ENCODE measurements around the gene SPR. TPM values are rescaled to one million over a fixed set of nuclear protein-coding genes. Genes with fewer than 3 reads are reported as not detected.

The SPR gene
- total and polyA plus RNA-seq, 2 of the 13 experiments (the other 11 are each of a cell fraction or from before 2014, with no cell fraction given) = 34.0 to 96.0 TPM

DNA sequence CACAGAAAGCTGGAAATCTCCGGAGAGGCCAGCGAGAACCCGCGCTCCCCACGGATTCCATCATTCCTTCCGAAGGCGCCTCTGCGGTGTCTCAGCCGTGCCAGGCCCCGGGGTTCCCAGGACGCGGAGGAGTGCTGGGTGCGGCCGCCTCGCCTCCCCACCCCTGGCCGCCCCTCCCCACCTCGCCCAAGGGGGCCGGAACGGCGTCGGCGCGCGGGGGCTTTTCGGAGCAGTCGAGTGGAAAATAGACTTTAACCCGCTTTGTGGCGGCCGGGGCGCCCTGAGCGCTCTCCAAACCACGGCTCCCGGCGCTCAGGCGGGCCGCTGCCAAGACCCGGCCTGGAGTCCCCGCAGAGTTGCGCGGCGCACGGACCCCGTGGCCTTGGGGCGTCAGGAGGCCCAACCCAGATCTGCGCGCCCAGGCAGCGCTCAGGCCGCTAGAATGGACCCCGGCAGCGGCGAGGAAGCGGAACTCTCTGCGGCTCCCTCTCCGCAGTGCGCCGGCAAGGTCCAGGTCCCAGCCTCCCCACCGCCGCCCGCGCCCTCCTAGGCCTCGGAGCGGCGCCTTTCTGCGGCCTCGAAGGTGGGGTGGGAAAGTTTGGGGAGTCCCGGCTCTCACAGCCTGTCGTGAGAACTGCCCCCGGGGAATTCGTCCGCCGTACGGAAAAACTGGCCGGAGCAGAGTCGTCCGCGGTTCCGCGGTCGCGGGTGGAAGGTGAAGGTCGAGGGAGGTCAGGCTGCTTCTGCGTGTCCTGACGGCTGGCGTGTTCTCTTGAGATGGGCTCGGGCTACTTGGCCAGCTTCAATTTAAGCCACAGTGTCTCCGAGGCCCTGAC lies 28.9 kb downstream of the SPR start (continued):
- TF ChIP-seq, protein P1, sequence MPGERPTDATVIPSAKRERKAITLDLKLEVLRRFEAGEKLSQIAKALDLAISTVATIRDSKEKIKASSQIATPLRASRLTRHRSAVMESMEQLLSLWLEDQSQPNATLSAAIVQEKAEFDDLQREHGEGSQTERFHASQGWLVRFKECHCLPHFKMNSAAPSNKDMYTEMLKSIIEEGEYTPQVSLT (CRISPR knock-in tag; IDR thresholded peaks at IDR 0.05; ENCODE audit: borderline replicate concordance, low read depth) = no peak
- TF ChIP-seq, protein P2, sequence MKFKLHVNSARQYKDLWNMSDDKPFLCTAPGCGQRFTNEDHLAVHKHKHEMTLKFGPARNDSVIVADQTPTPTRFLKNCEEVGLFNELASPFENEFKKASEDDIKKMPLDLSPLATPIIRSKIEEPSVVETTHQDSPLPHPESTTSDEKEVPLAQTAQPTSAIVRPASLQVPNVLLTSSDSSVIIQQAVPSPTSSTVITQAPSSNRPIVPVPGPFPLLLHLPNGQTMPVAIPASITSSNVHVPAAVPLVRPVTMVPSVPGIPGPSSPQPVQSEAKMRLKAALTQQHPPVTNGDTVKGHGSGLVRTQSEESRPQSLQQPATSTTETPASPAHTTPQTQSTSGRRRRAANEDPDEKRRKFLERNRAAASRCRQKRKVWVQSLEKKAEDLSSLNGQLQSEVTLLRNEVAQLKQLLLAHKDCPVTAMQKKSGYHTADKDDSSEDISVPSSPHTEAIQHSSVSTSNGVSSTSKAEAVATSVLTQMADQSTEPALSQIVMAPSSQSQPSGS (CRISPR knock-in tag; IDR thresholded peaks at IDR 0.05) = no peak
- TF ChIP-seq, protein P3, sequence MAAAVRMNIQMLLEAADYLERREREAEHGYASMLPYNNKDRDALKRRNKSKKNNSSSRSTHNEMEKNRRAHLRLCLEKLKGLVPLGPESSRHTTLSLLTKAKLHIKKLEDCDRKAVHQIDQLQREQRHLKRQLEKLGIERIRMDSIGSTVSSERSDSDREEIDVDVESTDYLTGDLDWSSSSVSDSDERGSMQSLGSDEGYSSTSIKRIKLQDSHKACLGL (CRISPR knock-in tag; IDR thresholded peaks at IDR 0.05) = peak; percentile 85; the same call in 1 of the 2 replicates
- TF ChIP-seq RFXAP (CRISPR knock-in tag; IDR thresholded peaks at IDR 0.05; ENCODE audit: borderline replicate concordance) = no peak; the same call in 1 of the 2 replicates
- TF ChIP-seq, protein P4, sequence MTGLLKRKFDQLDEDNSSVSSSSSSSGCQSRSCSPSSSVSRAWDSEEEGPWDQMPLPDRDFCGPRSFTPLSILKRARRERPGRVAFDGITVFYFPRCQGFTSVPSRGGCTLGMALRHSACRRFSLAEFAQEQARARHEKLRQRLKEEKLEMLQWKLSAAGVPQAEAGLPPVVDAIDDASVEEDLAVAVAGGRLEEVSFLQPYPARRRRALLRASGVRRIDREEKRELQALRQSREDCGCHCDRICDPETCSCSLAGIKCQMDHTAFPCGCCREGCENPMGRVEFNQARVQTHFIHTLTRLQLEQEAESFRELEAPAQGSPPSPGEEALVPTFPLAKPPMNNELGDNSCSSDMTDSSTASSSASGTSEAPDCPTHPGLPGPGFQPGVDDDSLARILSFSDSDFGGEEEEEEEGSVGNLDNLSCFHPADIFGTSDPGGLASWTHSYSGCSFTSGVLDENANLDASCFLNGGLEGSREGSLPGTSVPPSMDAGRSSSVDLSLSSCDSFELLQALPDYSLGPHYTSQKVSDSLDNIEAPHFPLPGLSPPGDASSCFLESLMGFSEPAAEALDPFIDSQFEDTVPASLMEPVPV (CRISPR knock-in tag; IDR thresholded peaks at IDR 0.05) = peak; percentile 95
- TF ChIP-seq ADNP (CRISPR knock-in tag; IDR thresholded peaks at IDR 0.05) = no peak; the same call in 1 of the 2 replicates
- no peak for TF ChIP-seq ZFP90 (CRISPR knock-in tag; IDR thresholded peaks at IDR 0.05; ENCODE audit: borderline replicate concordance)
- peak; percentile 46; the same call in 1 of the 2 replicates for TF ChIP-seq SMAD3 (CRISPR knock-in tag; IDR thresholded peaks at IDR 0.05)
- no peak for TF ChIP-seq MAF1 (CRISPR knock-in tag; IDR thresholded peaks at IDR 0.05; ENCODE audit: borderline replicate concordance)
- peak; percentile 52 for TF ChIP-seq AGO2 (optimal IDR thresholded peaks at IDR 0.05; ENCODE audit: low read depth, low read length)
- peak; percentile 12; the same call in 1 of the 2 replicates for TF ChIP-seq YEATS4 (CRISPR knock-in tag; IDR thresholded peaks at IDR 0.05; ENCODE audit: borderline replicate concordance)
- TF ChIP-seq, protein P5, sequence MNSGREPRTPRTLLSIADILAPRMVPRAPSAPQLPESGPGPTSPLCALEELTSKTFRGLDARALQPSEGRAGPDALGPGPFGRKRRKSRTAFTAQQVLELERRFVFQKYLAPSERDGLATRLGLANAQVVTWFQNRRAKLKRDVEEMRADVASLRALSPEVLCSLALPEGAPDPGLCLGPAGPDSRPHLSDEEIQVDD (CRISPR knock-in tag; IDR thresholded peaks at IDR 0.05; ENCODE audit: borderline replicate concordance) = no peak
- no peak for TF ChIP-seq PHB2 (IDR thresholded peaks at IDR 0.05; ENCODE audit: partially characterized antibody)
- no peak for TF ChIP-seq ZSCAN22 (CRISPR knock-in tag; IDR thresholded peaks at IDR 0.05)
- TF ChIP-seq ZNF792 (CRISPR knock-in tag; IDR thresholded peaks at IDR 0.05) = no peak
- no peak for TF ChIP-seq ZNF891 (CRISPR knock-in tag; IDR thresholded peaks at IDR 0.05)
- no peak for TF ChIP-seq MED13 (CRISPR knock-in tag; IDR thresholded peaks at IDR 0.05)
- no peak for TF ChIP-seq HOXA7 (CRISPR knock-in tag; IDR thresholded peaks at IDR 0.05)
- no peak for TF ChIP-seq NFKBIZ (CRISPR knock-in tag; IDR thresholded peaks at IDR 0.05)
- TF ChIP-seq, protein P6, sequence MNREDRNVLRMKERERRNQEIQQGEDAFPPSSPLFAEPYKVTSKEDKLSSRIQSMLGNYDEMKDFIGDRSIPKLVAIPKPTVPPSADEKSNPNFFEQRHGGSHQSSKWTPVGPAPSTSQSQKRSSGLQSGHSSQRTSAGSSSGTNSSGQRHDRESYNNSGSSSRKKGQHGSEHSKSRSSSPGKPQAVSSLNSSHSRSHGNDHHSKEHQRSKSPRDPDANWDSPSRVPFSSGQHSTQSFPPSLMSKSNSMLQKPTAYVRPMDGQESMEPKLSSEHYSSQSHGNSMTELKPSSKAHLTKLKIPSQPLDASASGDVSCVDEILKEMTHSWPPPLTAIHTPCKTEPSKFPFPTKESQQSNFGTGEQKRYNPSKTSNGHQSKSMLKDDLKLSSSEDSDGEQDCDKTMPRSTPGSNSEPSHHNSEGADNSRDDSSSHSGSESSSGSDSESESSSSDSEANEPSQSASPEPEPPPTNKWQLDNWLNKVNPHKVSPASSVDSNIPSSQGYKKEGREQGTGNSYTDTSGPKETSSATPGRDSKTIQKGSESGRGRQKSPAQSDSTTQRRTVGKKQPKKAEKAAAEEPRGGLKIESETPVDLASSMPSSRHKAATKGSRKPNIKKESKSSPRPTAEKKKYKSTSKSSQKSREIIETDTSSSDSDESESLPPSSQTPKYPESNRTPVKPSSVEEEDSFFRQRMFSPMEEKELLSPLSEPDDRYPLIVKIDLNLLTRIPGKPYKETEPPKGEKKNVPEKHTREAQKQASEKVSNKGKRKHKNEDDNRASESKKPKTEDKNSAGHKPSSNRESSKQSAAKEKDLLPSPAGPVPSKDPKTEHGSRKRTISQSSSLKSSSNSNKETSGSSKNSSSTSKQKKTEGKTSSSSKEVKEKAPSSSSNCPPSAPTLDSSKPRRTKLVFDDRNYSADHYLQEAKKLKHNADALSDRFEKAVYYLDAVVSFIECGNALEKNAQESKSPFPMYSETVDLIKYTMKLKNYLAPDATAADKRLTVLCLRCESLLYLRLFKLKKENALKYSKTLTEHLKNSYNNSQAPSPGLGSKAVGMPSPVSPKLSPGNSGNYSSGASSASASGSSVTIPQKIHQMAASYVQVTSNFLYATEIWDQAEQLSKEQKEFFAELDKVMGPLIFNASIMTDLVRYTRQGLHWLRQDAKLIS (CRISPR knock-in tag; IDR thresholded peaks at IDR 0.05) = no peak
- TF ChIP-seq RARG (CRISPR knock-in tag; IDR thresholded peaks at IDR 0.05; ENCODE audit: low read depth) = no peak
